H9 (cell line): ENCODE measurements around the gene CRISPLD2. TPM values are rescaled to one million over a fixed set of nuclear protein-coding genes. Genes with fewer than 3 reads are reported as not detected.

ENCODE experiments used
- DNase-seq: peaks from one replicate; pipeline ENCODE4 v3.0.0-alpha.2; 2017
- H2AFZ ChIP-seq: one replicate; pipeline ENCODE4 v1.6.1; 2013; ENCODE audit warnings: mild to moderate bottlenecking, low read length, control low read depth, moderate library complexity
- H2AK5ac ChIP-seq: 2 replicates; pipeline ENCODE4 v1.6.1; 2013; ENCODE audit warnings: low read length, control low read depth, mixed read lengths; ENCODE audit not compliant: insufficient read length
- H2BK120ac ChIP-seq: one replicate; pipeline ENCODE4 v1.6.1; 2013; ENCODE audit warnings: low read depth, mild to moderate bottlenecking, low read length, control low read depth, inconsistent platforms; ENCODE audit not compliant: poor library complexity, severe bottlenecking
- H2BK12ac ChIP-seq: 2 replicates; pipeline ENCODE4 v1.6.1; 2013; ENCODE audit warnings: low read length, control low read depth, mixed read lengths, low read depth; ENCODE audit not compliant: insufficient read length
- H2BK15ac ChIP-seq: 2 replicates; pipeline ENCODE4 v1.6.1; 2013; ENCODE audit warnings: low read depth, low read length, control low read depth
- H2BK20ac ChIP-seq: one replicate; pipeline ENCODE4 v1.6.1; 2013; ENCODE audit warnings: low read depth, mild to moderate bottlenecking, low read length, control low read depth, inconsistent platforms; ENCODE audit not compliant: poor library complexity, severe bottlenecking
- H2BK5ac ChIP-seq: 2 replicates; pipeline ENCODE4 v1.6.1; 2013; ENCODE audit warnings: low read length, control low read depth, mixed read lengths; ENCODE audit not compliant: insufficient read length
- H3K14ac ChIP-seq: 2 replicates; pipeline ENCODE4 v1.6.1; 2013; ENCODE audit warnings: low read length, control low read depth; ENCODE audit not compliant: insufficient read depth
- H3K18ac ChIP-seq: 2 replicates; pipeline ENCODE4 v1.6.1; 2013; ENCODE audit warnings: low read depth, mild to moderate bottlenecking, mixed read lengths, low read length, control low read depth; ENCODE audit not compliant: insufficient read length
- H3K23ac ChIP-seq: 2 replicates; pipeline ENCODE4 v1.6.1; 2013; ENCODE audit warnings: low read length, control low read depth, mixed read lengths, low read depth; ENCODE audit not compliant: insufficient read length
- H3K23me2 ChIP-seq: 2 replicates; pipeline ENCODE4 v1.6.1; 2013; ENCODE audit warnings: low read depth, mild to moderate bottlenecking, mixed read lengths, low read length, control low read depth; ENCODE audit not compliant: insufficient read length, poor library complexity, severe bottlenecking
- H3K27ac ChIP-seq: 2 replicates; pipeline ENCODE4 v1.5.1; 2013; ENCODE audit warnings: low read length, control low read depth, mixed read lengths, low read depth; ENCODE audit not compliant: insufficient read length
- H3K27me3 ChIP-seq: 2 replicates; pipeline ENCODE4 v1.6.1; 2013; ENCODE audit warnings: low read length, control low read depth, inconsistent platforms; ENCODE audit not compliant: insufficient read depth
- H3K4ac ChIP-seq: 2 replicates; pipeline ENCODE4 v1.6.1; 2013; ENCODE audit warnings: low read depth, mild to moderate bottlenecking, control low read depth, inconsistent platforms, low read length, moderate library complexity
- H3K4me1 ChIP-seq: 2 replicates; pipeline ENCODE4 v1.6.1; 2013; ENCODE audit warnings: low read length, control low read depth, inconsistent platforms; ENCODE audit not compliant: insufficient read depth
- H3K4me2 ChIP-seq: 2 replicates; pipeline ENCODE4 v1.6.1; 2013; ENCODE audit warnings: low read length, control low read depth, mixed read lengths; ENCODE audit not compliant: insufficient read length, insufficient read depth
- H3K56ac ChIP-seq: 2 replicates; pipeline ENCODE4 v1.6.1; 2013; ENCODE audit warnings: low read depth, mild to moderate bottlenecking, mixed read lengths, low read length, control low read depth; ENCODE audit not compliant: insufficient read length
- H3K79me1 ChIP-seq: 2 replicates; pipeline ENCODE4 v1.6.1; 2013; ENCODE audit warnings: low read depth, mild to moderate bottlenecking, moderate library complexity, low read length, control low read depth, inconsistent platforms; ENCODE audit not compliant: insufficient read depth, poor library complexity, severe bottlenecking
- H3K79me2 ChIP-seq: 2 replicates; pipeline ENCODE4 v1.6.1; 2013; ENCODE audit warnings: low read length, control low read depth, inconsistent platforms; ENCODE audit not compliant: insufficient read depth
- H3K9ac ChIP-seq: 2 replicates; pipeline ENCODE4 v1.6.1; 2013; ENCODE audit warnings: low read length, control low read depth, mixed read lengths; ENCODE audit not compliant: insufficient read length; ENCODE audit errors: extremely low read depth
- H3K9me3 ChIP-seq: one replicate; pipeline ENCODE4 v1.6.1; 2013; ENCODE audit warnings: low read depth, low read length, inconsistent platforms; ENCODE audit not compliant: control insufficient read depth
- H3T11ph ChIP-seq: one replicate; pipeline ENCODE4 v1.6.1; 2013; ENCODE audit warnings: mild to moderate bottlenecking, low read length, control low read depth, inconsistent platforms
- H4K20me1 ChIP-seq: one replicate; pipeline ENCODE4 v1.6.1; 2013; ENCODE audit not compliant: control insufficient read depth, insufficient read length, insufficient read depth
- H4K5ac ChIP-seq: 2 replicates; pipeline ENCODE4 v1.6.1; 2013; ENCODE audit warnings: low read depth, mild to moderate bottlenecking, mixed read lengths, low read length, control low read depth; ENCODE audit not compliant: insufficient read length
- H4K8ac ChIP-seq: replicated peaks from 2 replicates; pipeline ENCODE4 v1.6.1; 2013; ENCODE audit warnings: low read length, control low read depth, mixed read lengths, low read depth; ENCODE audit not compliant: insufficient read length
- H4K91ac ChIP-seq: 2 replicates; pipeline ENCODE4 v1.6.1; 2013; ENCODE audit warnings: low read depth, mild to moderate bottlenecking, moderate library complexity, mixed read lengths, low read length, control low read depth; ENCODE audit not compliant: insufficient read length
- H3K27ac Mint-ChIP-seq, 3 experiments: 2 replicates in 2 of 3; 3 replicates in 1 of 3; pipeline ENCODE4 v1.8.0; 2020 to 2021; ENCODE audit warnings: mixed read lengths in 3 of 3, mild to moderate bottlenecking in 1 of 3, moderate library complexity in 1 of 3
- H3K27me3 Mint-ChIP-seq: 2 replicates; pipeline ENCODE4 v1.8.0; 2021; ENCODE audit warnings: low read depth, mild to moderate bottlenecking, moderate library complexity, mixed read lengths
- H3K36me3 Mint-ChIP-seq, 3 experiments: 2 replicates in 2 of 3; 3 replicates in 1 of 3; pipeline ENCODE4 v1.8.0; 2020 to 2021; ENCODE audit warnings: low read depth in 3 of 3, mixed read lengths in 3 of 3; ENCODE audit not compliant: insufficient read depth in 1 of 3
- H3K4me1 Mint-ChIP-seq, 2 experiments: 2 replicates each; pipeline ENCODE4 v1.8.0; 2020; ENCODE audit warnings: mixed read lengths in 2 of 2
- H3K4me3 Mint-ChIP-seq, 2 experiments: 2 replicates in 1 of 2; 3 replicates in 1 of 2; pipeline ENCODE4 v1.8.0; 2020 to 2021; ENCODE audit warnings: mild to moderate bottlenecking in 2 of 2, mixed read lengths in 2 of 2, moderate library complexity in 1 of 2
- H3K9me3 Mint-ChIP-seq, 2 experiments: 2 replicates in 1 of 2; 3 replicates in 1 of 2; pipeline ENCODE4 v1.8.0; 2020; ENCODE audit warnings: mild to moderate bottlenecking in 2 of 2, mixed read lengths in 2 of 2, moderate library complexity in 1 of 2
- CTCF ChIP-seq: fragments of 200-600 bp; sonication (generic); conservative IDR thresholded peaks from 3 replicates; pipeline ENCODE4 v1.8.0; 2021; ENCODE audit warnings: antibody characterized with exemption, mild to moderate bottlenecking
- WGBS: extraction: QIAGEN DNeasy Blood & Tissue Kit; methylation state at CpG from one replicate; pipeline ENCODE4 v1.1.7; 2013; ENCODE audit warnings: missing lambda C conversion rate, low lambda C conversion rate, mixed read lengths; ENCODE audit not compliant: insufficient read length; ENCODE audit errors: extremely low coverage; 5-methylcytosine and 5-hydroxymethylcytosine counted together
- total RNA-seq: library from RNA; stranded (reverse); gene quantifications from 2 replicates; pipeline ENCODE4 v1.2.1, GENCODE V29; 2021

The CRISPLD2 gene
- total RNA-seq, 1 experiment from 2014 or later = 2.3 TPM

DNA sequence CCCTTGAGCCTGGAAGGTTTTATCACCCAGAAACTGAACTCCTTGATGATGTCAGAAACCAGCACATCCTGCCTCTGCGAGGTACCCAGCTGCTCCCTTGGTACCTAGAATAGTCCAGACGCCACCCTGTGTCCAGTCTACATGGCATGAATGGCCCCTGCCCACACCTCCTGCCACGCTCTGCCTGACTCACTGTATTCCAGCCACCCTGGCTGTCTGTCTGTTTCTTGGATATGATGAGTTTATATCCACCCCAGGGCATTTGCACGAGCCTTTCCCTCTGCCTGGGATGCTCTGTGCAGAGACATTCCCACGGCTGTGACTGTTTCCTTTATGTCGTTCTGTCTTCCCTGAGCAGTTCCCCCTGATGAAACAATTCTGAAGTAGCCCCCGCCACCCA lies 68.7 kb downstream of the CRISPLD2 start:
- DNase-seq = no peak
- no peaks in the 10 kb centered on the region for H3K23me2 ChIP-seq
- H3K27me3 Mint-ChIP-seq = no peaks in the 10 kb centered on the region
- H3K36me3 Mint-ChIP-seq = no peaks in the 10 kb centered on the region; a peak in 1 of 7 replicates
- no peak overlapping the region for H3K23ac ChIP-seq
- H3K4me1 ChIP-seq = peaks cover 11% of the 10 kb centered on the region
- no peak overlapping the region for H3K18ac ChIP-seq
- no peak overlapping the region for H3K56ac ChIP-seq
- H2BK20ac ChIP-seq = no peak overlapping the region
- no peaks in the 10 kb centered on the region for H4K20me1 ChIP-seq
- H2BK15ac ChIP-seq = no peak overlapping the region
- no peak overlapping the region for H3K9ac ChIP-seq
- H3T11ph ChIP-seq = no peak overlapping the region
- no peaks in the 10 kb centered on the region for H3K9me3 ChIP-seq
- no peak overlapping the region for H2AK5ac ChIP-seq
- no CpG with 5 or more reads among the region's 7 CpGs for WGBS
- H2AFZ ChIP-seq = no peak overlapping the region
- H4K5ac ChIP-seq = no peak overlapping the region
- TF ChIP-seq CTCF = no peak
- H3K4me1 Mint-ChIP-seq = peaks cover 34 to 36% of the 10 kb centered on the region in 2 experiments
- H2BK12ac ChIP-seq = no peak overlapping the region
- H3K4ac ChIP-seq = no peak overlapping the region
- no peak overlapping the region for H3K14ac ChIP-seq
- no peak overlapping the region for H3K4me3 Mint-ChIP-seq
- H3K79me2 ChIP-seq = no peaks in the 10 kb centered on the region
- H3K27me3 ChIP-seq = no peaks in the 10 kb centered on the region
- no peak overlapping the region for H2BK5ac ChIP-seq
- no peaks in the 10 kb centered on the region for H3K79me1 ChIP-seq
- no peak overlapping the region for H3K4me2 ChIP-seq
- H3K27ac ChIP-seq = no peak overlapping the region
- no peak overlapping the region for H2BK120ac ChIP-seq
- H3K27ac Mint-ChIP-seq = no peak overlapping the region
- no peak overlapping the region for H4K91ac ChIP-seq
- no peaks in the 10 kb centered on the region for H3K9me3 Mint-ChIP-seq
- H4K8ac ChIP-seq = no peak overlapping the region
